Kidney epithelial cell (primary cell): ENCODE data around the gene OPCML. TPM values are rescaled to one million over a fixed set of nuclear protein-coding genes. Genes with fewer than 3 reads are reported as not detected.
A peak's percentile ranks its signal among the peaks of the same experiment; 100 is the strongest.

Experiments
- DNase-seq: peaks from one replicate; pipeline ENCODE4 v3.0.0-alpha.2; 2010; ENCODE audit warnings: low read depth
- H3K27me3 ChIP-seq: 2 replicates; pipeline ENCODE4 v1.6.0; 2011; ENCODE audit warnings: low read length; ENCODE audit not compliant: control insufficient read depth, insufficient read depth
- H3K36me3 ChIP-seq: 2 replicates; pipeline ENCODE4 v1.5.1; 2011; ENCODE audit warnings: low read length; ENCODE audit not compliant: control insufficient read depth, insufficient read depth
- H3K4me3 ChIP-seq: 2 replicates; pipeline ENCODE4 v1.5.1; 2011; ENCODE audit warnings: low read depth, mild to moderate bottlenecking, control low read depth, low read length
- total RNA-seq: library from RNA; depleted of rRNA; stranded (reverse); fragments of >200 nt; gene quantifications from 2 replicates; pipeline ENCODE4 v1.2.3, GENCODE V29; 2015
- TF ChIP-seq, protein P1 (sequence below): IDR thresholded peaks from 2 replicates; pipeline ENCODE4 v1.5.1; 2011; ENCODE audit warnings: mild to moderate bottlenecking, moderate library complexity, low read length, control low read depth, inconsistent platforms; ENCODE audit not compliant: insufficient read depth, poor library complexity, severe bottlenecking

OPCML gene
- total RNA-seq, 1 donor from 2014 or later, result under 0.01 TPM

DNA sequence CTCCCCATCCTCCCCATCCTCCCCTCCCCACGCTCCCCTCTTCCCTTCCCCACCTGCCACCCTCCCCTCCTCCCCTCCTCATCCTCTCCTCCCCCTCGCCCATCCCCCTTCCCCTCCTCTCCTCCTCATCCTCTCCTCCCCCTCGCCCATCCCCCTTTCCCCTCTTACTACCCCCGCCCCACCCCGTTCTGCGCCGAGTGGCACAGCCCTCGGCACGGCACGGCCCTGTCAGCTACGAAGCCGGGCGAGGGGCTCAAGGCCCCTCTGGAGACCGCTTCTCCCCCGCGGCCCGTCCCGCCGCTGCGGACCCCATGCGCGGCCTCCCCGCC is 449.9 kb downstream of the OPCML start:
- H3K4me3 ChIP-seq, result peak overlapping the region; percentile 16
- peaks cover 32% of the 10 kb centered on the region for H3K27me3 ChIP-seq
- DNase-seq, result no peak
- TF ChIP-seq, protein P1, sequence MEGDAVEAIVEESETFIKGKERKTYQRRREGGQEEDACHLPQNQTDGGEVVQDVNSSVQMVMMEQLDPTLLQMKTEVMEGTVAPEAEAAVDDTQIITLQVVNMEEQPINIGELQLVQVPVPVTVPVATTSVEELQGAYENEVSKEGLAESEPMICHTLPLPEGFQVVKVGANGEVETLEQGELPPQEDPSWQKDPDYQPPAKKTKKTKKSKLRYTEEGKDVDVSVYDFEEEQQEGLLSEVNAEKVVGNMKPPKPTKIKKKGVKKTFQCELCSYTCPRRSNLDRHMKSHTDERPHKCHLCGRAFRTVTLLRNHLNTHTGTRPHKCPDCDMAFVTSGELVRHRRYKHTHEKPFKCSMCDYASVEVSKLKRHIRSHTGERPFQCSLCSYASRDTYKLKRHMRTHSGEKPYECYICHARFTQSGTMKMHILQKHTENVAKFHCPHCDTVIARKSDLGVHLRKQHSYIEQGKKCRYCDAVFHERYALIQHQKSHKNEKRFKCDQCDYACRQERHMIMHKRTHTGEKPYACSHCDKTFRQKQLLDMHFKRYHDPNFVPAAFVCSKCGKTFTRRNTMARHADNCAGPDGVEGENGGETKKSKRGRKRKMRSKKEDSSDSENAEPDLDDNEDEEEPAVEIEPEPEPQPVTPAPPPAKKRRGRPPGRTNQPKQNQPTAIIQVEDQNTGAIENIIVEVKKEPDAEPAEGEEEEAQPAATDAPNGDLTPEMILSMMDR, result no peak
- H3K36me3 ChIP-seq, result no peaks in the 10 kb centered on the region

DNA sequence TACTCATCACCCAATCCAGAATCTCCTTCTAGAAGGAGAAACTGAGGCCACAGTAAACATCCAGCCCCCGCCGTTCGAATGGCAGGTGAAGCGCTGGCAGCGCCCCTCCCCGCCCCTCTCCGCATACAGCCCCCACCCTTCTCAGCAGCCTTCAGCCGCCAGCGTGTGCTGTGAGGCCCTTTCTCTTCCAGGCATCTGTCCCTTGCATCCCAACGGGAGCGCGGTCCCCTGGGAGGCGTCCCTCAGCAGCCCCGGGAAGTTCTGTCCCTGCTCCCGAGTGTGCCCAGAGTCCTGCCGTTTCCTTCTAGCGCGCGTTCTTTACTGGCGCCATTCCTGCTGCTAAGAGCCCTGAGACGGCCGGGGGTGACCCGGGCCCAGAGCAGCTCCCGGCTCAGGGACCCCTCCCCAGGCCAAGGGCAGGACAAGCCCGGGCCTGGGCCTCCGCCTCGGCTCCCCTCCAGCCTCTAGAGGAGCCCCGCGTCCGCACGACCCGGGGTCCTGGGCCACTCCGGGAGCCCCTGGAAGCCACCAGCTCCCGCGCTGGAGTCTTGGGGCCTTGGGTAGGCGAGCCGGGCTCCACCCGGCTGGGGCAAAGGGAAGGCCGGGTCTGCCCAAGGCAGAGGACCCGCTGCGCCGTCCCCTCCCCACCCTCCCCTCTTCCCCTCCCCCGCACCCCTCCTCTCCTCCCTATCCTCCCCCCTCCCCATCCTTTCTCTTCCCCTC is 450.4 kb downstream of the OPCML start:
- H3K4me3 ChIP-seq, result no peak overlapping the region
- H3K27me3 ChIP-seq, result peaks cover 32% of the 10 kb centered on the region
- no peaks in the 10 kb centered on the region for H3K36me3 ChIP-seq
- no peak for DNase-seq
- TF ChIP-seq, protein P1, result no peak

DNA sequence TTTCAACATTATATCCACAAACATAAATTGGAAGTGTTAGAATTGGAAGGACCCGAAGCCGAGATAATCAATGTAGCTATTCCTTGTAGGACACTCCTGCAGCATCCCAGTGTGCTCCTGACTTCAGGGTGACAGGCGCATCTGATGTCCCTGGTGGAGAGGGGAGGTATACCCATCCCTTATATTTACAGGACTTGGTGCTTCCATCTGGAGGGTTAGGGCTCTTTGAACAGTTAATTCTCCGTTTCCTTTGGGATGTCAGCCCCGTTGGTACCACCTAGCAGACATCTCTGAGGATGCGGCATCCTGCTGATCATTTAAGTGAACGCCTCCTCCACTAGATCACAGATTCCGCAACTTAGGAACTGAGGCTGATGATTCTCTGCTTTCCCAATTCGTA is 451.3 kb downstream of the OPCML start:
- DNase-seq, result no peak
- H3K27me3 ChIP-seq, result peaks cover 32% of the 10 kb centered on the region
- no peaks in the 10 kb centered on the region for H3K36me3 ChIP-seq
- H3K4me3 ChIP-seq, result no peak overlapping the region
- TF ChIP-seq, protein P1, result no peak

DNA sequence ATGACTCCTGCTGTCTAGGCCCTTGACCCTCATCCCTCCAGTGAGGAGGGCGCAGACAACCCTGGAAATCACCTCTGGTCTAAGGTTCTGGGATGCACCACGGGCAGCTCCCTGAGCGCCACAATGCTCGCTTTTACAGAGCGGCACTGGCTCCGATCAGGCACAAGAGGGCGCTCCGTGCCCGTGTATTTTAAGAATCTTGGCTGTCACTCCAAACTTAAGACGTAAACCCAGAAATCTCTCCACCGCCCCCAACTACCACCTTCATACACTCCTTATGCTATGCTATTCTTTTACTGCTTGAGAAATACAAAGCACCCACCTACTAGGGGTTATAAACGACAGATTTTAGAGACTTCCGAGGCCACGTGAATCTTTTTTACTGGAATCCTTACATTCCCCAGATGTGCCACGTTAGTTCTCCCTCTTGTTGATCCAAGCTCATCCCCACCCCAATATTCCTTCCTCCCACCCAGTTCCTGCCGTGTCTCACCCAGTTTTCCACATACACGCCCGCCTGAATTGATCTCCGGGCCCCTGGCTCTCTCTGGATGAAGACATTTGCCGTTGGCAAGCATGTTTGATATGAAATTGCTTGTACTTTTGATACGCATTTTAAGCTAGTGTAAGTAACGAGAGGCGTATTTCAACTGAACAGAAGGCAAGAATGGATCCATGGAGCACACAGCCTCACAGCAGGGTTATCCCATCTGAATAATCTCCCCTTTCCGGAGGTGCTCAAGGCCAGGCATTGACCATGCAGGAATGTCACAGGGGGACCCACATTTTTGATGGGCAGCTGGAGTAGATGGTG is 453.5 kb downstream of the OPCML start:
- no peaks in the 10 kb centered on the region for H3K36me3 ChIP-seq
- DNase-seq, result no peak
- TF ChIP-seq, protein P1, result peak; percentile 87
- no peak overlapping the region for H3K4me3 ChIP-seq
- peaks cover 30% of the 10 kb centered on the region for H3K27me3 ChIP-seq

DNA sequence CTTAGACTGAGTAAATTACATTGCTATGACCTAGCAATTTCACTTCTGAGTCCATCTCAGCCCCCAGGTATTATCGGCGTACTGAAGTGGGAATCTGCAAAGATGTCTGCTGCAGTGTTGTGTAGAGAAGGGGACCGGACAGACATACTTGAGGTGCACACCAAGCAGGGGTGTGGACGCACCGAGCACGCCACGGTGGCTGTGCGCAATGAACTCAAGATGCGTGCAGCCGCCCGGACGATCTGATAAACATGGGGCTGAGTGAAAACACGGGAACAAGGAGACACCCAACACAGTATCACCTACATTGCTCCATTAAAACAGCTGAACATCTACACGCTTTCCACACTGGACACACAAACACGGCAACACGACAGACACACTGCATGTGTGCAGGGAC is 454.3 kb downstream of the OPCML start:
- TF ChIP-seq, protein P1, result no peak
- no peak for DNase-seq
- Histone ChIP-seq H3K27me3 (peaks cover 23% of the 10 kb centered on the region), H3K36me3 (no peaks in the 10 kb centered on the region), H3K4me3 (no peak overlapping the region)
